GM21367 (cell line): ENCODE results near the gene ITPA.
"Not testable (repeated sequence)": the region's sequence is repeated elsewhere in the genome, so short reads cannot be mapped to it uniquely, and the experiment has no call there.

Experiments
- ATAC-seq: cut with Tn5 transposase; IDR thresholded peaks from one replicate; pipeline ENCODE4 v1.9.1; 2021; ENCODE audit not compliant: unreplicated experiment

Gene ITPA

DNA sequence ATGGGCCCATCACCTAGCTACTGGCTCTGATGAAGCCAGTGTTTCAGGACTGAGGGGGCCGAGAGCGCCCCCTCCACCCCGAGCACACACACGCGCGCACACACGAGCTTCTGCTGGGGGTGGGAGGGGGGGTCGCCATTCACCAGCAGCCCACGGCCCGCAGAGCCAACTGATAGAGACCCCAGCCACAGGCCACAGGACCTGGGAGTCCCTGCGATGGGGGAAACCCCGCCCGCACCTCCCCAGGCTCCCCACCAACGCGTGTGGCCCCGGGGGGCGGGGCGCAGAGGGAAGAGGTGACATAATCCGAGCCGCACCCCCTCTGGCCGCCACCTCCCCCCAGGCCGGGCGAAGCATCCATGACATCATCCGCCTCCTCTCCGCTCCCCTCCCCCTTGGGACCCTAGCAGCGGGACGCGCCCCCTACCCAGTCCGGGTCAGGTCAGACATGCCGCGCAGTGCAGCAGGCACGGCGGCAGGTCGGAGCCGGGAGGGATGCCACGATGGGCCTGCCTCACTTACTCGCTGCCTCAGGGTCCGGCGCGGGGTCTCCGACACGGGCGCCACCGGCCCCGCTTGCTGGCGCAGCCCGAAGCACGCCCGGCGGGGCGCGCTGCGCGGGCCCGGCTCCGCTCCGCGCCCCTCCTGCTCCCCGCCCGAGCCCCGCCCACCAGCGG, 36.2 kb upstream of the ITPA start, which contains the start of gene LZTS3:
TSS of gene LZTS3 (minus strand) at position 617 of the 677 bp plus-strand sequence. CDS start 6,386 bp downstream, outside the sequence.
- peak; percentile 72 for ATAC-seq

DNA sequence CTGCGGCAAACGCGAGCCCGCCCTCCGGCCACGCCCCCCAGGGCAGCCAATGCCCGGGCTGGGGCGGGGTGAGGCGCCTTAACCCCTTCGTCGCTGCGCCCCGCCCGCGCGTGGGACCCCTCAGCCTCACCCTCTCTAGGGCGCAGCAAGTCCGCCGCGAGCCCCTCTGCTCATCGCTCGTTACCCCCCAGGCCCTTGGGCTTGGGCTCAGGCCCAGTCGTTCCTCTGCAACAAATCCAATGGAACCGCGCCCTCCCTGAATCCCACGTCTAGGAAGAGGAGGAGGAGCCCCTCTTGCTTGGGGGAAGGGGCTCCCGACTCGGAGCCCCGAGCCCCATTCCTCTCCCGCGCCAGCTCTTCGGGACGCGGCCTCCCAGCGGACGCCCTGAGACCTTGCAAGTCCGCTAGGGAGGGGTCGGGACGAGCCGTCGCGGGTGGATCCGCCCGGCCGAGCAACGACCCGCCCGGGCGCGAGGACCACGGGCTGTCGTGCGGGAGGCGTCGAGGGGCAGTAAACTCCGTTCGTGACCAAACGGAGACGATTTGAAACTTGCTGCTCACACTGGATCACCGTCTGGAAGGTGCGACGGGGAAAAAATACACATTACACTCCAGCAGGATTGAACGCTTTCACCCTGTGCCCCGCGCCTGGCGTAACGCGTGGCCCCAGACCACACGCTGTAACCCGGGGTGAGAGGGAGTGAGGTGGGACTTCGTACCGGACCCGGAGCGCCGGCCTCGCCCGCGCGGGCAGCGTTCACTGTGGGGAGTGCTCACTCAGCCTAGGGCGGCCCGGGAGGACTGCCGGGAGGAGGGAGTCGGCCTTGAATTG, 35.5 kb upstream of the ITPA start:
- no peak for ATAC-seq

DNA sequence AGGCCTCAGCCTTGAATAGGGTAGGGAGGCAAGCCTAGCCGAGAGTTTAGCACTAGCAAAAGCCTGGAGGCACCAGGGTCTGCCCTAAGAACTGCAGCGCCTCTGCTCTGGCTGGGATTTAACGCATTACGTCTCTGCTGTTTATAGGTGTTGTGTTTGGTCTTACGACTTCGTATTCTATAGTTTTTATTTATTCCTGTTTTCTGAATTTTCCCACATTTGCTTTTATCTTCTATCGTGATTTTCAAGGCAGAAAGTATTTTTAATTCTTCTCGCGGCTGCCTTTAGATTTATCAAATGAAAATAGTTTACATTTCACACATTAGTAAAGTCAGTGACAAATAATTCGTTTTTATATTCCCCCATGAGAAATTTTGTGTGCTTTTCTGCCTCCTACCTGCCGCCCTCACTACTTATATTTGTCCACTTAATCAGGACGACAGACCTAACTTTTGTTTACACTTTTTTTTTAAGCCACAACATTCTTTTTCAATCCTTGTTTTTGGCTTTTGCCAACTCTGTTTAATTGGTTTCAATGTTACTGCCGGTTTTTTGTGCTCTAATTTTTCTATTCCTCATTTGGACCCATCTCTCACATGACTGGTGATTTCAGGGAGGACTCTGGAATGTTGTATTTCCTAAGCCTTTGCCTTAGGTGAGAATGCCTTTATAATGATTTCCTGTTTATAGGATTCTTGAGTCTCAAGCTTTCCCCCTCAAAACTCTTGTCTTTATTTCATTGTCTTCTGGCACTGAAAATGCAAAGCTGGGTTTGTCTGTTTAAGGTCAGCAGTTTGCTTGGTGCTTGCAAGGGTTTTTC, 34.6 kb upstream of the ITPA start:
- ATAC-seq = no peak

DNA sequence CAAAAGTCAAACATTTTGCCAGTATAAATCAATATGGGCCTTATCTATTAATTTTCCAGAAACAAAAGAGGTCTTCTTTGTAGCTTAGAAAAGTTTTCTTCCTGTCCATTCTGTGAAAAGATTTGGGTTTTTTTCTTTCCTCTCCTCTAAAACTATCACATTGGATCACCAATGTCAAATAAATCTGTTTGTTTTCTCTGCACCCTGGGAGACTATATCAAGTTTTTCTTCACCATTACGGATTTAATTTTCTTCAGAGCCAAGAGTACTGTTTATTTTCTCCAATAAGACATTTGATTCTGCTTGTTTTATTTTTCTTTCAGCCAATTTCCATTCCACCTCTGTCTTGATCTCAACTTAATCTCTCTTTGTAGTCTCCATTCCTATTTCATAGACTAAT, 34.0 kb upstream of the ITPA start:
- no peak for ATAC-seq

DNA sequence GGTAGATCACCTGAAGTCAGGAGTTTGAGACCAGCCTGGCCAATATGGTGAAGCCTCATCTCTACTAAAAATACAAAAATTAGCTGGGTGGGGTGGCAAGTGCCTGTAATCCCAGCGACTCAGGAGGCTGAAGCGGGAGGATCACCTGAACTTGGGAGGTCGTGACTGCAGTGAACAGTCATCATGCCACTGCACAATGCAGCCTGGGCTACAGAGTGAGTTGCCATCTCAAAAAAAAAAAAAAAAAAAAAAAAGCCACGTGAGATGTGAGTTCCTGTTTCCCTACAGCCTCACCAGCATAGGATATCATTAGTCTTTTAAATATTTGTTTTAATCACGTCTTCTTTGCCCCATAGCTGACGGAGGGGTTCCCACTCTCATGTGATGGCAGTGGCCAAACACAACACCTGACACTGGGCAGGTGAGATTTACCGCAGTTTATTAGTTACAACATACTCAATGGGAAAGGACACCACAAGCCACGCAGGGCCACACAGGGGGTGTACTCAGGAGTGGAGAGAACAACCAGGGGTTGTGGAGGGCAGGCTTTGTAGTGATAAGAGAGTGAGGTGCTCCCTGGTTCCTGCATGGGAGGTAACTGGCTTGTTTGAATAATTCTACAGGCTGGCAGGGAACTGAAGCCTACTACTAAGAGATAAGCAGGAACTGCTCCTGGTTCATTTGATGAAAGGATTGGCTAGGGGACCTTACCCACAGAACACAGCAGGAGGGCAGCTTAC, 31.4 kb upstream of the ITPA start:
- no peak for ATAC-seq

DNA sequence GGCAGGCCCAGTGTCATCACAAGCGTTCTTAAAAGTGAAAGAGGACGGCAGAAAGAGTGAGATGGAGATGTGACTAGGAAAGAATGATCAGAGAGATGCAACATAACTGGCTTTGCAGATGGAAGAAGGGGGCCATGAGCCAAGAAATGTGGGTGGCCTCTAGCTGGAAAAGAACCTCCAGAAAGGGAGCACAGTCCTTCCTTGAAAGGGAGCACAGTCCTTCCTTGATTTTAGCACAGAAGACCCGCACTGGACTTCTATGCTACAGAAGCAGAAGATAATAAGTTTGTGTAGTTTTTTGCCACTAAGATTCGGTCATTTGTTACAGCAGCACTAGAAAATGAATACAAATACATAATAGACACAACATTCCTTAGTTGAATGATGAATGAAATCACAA, 29.0 kb upstream of the ITPA start:
- ATAC-seq = no peak

DNA sequence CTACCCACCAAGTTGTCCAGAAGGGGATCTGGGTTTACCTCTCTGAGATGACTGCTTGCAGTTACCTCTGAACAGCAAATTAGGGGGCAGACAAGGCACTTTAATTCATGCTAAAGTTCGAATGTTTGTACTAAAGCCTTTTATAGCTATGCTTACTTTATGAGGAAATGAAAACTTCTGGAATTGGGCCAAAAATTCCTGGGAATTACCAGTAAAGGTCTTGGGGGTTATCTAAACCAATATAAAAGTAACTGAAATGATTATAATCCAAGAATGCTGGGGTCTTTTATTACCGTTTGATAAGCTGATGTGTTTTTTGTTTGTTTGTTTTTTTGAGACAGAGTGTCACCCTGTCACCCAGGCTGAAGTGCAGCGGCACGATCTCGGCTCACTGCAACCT, 28.0 kb upstream of the ITPA start:
- ATAC-seq = no peak

DNA sequence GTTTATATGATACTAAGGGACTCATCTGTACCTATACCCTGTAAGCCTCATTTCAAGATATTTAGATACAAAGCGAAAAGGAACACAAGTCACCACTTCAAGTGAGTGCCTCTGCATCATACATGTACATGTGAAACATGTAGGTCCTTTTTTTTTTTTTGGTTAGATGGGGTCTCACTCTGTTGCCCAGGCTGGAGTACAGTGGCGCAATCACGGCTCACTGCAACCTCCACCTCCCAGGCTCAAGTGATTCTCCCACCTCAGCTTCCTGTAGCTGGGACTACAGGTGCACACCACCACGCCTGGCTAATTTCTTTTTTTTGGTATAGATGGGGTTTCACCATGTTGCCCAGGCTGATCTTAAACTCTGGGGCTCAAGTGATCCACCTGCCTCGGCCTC, 26.9 kb upstream of the ITPA start:
- not testable (repeated sequence) for ATAC-seq

DNA sequence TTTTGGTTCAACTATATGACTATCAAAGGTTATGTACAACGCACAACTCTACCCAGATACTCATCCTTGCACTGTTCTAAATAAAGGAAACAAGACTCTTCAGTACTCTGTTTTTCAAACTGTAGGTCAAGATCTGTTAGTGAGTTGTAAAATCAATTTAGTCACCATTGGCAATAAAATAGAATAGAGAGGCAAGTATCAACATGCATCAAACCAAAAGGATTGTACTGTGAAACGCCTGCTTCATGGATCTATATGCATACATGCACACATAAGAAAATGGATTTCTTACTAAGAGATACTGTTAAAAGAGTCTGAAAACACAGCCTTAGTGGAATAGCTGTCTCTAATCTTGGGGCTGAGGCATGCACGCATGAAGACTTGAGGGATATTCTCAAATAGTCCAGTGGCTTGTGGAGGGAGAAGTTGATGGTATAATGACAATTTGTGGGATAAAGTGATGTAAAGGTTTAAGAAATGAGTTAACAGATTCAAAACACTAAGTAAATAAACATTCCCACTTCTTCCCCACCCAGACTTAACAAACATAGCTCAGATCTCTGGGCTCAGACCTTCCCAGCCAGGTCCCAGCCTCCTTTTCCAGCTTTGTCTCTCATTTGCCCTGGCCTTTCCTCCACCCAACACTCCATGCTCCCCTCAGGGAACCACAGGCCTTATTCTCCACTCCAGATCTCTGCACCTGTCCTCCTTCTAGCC, 25.2 kb upstream of the ITPA start:
- ATAC-seq = no peak

DNA sequence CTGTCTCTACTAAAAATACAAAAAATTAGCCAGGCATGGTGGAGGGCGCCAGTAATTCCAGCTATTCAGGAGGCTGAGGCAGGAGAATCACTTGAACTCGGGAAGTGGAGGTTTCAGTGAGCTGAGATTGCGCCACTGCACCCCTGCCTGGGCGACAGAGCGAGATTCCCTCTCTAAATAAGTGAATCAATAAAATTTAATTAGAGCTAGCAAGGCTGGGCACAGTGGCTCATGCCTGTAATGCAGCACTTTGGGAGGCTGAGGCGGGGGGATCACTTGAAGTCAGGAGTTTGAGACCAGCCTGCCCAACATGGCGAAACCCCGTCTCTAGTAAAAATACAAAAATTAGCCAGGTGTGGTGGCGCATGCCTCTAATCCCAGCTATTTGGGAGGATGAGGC, 21.4 kb upstream of the ITPA start:
- not testable (repeated sequence) for ATAC-seq

DNA sequence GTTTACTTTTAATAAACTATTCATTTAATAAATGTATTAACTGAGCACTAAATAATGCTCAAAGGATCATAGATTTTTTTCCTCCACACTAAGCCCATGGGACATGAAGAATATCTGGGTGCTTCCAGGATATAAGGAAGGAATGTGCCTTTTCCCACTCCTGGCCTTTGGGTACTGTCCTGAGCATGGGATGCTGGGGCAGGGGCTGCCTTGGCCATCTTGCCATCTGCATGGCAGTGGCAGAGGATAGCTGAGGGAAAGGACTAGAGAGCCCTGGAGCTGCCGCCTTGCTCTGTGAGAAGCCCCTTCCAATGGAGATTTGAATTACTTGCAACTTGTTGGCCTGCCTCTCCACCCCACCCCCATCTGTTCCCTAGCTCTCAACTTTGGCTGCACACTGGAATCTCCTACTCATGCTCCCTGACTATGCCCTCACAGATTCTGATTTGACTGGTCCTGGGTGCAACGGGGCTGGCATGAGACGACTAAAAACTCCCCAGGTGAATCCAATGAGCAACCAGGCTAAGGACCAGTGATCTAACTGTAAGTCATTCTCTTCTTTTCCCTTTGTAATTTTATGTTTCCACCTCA, 20.4 kb upstream of the ITPA start:
- ATAC-seq = no peak

DNA sequence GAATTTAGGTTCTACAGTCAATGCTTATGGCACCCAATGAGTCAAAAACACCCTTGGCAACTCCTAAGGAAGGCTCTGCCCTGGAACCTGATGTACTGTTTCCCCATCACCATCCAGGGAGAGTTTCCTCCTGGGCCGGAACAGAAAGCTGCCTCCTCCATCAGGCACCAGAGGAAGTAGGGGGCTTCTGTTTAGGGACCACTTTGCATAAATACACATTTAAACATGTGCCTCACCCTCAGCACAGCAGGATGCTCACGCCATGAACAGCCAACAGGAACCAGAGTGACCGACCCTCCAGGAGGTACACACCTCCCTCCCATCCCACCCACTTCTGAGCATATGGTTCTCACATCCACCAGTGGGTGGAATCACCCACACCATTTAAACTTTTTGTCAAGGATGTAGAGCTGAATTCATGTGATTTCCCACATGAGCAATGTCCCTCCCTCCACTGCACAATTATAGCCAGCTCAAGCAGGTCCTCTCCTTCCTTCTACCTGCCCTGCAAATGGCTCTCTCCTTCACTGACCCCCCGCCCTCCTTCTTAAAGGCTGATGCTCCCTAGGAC, 19.7 kb upstream of the ITPA start:
- ATAC-seq = no peak

DNA sequence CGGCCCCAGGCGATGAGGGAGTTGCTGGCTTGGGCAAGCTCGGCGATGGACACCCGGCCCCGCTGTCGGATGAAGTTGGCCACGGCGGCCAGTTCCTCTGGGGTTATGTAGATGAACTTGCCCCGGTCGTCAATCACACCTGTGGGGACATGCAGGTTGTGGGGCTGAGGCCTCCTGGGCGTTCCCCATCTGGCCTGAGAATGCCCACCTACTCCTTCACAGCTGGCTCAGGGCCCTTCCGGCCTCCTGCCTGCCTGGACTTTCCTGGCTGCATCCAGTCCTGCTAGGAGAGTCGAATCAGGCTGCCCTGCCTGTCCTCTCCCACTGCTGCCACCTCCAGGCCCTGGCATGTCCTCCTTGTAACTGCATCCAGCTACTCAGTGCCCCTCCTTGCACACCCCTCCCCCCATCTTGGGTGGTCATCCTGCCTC, 18.6 kb upstream of the ITPA start:
- no peak for ATAC-seq

DNA sequence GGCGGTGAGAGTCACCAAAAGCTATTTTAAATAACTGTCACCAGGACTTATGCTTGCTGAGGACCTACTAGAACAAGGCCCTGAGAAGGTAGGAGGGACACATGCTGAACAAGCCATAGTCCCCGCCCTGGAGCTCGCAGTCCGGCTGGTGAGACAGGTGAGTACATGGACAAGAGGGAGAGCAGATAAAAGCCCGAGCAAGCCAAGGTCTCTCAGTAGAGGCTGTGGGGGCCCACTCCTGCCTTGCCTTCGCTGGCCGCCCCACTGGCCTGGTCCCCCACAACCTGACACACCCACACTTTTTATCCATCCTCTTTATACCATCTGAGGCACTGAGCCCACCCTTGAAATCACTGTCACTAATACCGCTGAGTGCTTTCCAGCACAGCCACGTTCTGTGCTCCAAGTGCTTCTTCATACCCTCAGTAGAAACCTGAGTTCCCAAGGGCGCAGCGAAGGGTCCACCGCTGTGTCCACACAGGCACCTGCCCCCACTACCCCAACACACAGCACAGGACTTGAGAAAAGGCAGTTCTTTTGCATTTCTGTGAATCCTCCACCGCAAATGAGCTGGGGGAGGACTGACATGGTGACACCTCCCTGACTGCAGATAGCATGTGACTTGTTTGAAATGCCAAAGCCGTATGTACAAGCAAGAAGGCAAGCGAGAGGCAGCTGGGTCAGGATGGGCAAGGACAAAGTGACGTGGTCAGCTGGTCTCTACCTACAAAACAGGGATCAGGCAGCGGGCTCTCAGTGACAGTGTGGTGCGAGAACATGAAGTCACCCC, 16.9 kb upstream of the ITPA start:
- ATAC-seq = no peak

DNA sequence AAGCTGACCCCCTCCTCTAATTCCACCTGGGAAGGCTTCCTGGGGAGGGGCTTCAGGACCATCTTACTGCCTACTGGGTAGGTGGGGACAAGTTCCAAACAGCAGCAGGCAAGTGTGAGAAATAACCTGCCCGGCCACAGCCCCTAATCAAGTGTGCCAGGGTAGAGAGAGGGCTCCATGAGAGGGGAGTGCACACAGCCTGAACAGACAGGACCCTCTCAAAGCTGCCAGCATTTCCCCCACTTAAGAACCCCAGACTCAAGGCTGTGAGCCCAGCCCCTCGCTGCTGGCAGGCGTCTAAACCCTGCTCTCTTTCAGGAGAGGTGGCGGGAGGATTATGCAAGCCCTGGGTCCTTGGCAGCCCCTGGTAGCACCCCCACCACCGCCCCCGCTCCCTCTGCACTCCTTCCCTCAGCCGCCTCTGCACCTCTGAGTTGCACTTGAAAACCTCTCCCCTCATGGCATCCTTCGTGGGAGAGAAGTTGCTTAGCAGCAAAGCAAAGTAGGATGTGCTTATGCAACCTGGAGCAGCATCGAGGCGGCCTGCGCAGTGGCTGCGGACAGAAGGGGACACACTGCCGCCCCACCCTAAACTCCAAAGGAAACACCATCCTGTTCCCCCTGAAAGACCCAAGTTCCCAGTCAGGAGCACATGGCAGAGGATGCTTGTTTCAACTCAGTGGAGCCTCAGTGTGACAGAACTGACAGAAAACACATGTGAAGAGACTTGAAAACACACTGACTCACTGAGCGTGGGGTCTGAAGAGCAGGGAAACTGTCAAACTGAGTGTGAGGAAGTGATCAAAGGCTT, 15.3 kb upstream of the ITPA start:
- ATAC-seq = no peak

DNA sequence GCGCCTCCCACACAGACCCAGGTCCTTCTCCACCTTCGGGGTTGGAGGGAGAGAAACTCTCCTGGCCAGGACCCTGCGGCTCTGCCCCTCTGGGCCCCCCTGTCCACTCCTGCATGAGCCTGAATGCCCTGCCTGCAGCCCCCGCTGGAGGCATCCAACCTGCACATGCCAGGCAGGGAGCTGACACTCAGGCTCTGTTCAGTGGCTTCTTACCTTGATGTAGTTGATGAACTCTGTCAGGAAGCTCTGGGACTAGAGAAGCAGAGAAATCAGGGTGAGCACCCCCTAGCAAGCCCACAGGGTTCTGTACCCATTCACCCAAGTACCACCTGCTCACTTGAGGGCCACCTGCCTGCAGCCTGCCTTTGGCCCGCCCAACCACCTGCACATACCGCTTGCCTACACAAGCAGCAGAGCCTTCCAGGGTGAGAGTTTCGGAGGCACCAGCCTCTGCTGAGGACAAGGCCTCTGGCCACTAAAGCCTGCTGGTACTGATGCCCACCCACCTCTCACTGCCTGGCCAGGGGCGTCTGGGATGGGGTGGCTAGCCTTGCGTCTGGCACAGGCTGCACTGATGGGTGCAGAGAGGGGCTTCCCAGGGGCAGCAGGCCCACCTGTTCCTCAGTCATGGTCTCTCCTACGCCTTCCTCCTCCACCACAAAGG, 14.5 kb upstream of the ITPA start:
- ATAC-seq = no peak

DNA sequence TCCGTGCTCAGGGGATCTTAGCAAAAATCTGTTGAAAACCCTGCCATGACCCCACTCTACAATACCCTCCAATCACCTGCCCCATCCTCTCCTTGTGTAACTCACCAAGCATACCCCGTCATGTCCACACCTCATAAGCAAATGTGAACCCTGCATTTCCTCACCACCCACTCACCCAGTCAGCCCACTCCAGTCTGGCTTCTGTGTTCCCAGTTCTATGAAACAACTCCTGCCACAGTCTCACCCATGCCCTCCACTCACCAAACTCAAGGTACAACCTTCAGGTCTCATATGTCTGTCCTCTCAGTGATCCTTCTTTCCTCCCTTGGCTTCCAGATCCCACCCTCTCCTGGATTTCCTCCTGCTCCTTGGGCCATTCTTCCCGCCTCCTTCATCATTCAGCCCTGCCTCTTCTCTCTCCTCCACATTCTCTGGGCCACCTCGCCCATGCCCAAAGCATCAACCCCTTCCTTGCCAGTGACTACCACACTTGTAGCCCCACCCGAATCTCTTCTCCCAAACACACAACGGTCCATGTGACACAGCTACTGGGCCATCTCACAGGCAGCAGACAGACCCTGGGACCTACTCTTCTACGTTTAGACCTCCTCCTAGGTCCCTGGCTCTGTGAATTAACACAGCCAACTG, 13.6 kb upstream of the ITPA start:
- no peak for ATAC-seq
